PC-3 (cell line): ENCODE results near the gene RALGAPA1. TPM values are rescaled to one million over a fixed set of nuclear protein-coding genes. Genes with fewer than 3 reads are reported as not detected.

ENCODE experiments used
- ATAC-seq: fragments of 200-7000 bp; cut with Tn5 transposase; 2 replicates; pipeline ENCODE4 v1.9.1; 2020; ENCODE audit warnings: mild to moderate bottlenecking, moderate library complexity
- BruUV-seq: library from RNA; stranded (reverse); fragments of 400-500 nt; replicated peaks from 2 replicates; lab custom pipeline; 2021; lab: Mats Ljungman, UMichigan
- CTCF ChIA-PET: fragments of 300-600 bp; sonication (Branson Sonifier 250); formaldehyde crosslinking; loops from one replicate; lab custom pipeline; 2022; ENCODE audit warnings: antibody characterized with exemption; lab: Charles Lee
- POLR2A ChIA-PET: fragments of 300-600 bp; sonication (Branson Sonifier 250); formaldehyde crosslinking; loops from one replicate; lab custom pipeline; 2022; ENCODE audit warnings: antibody characterized with exemption; ENCODE audit not compliant: unreplicated experiment; lab: Charles Lee
- DNase-seq: peaks from one replicate; pipeline ENCODE4 v3.0.0-alpha.2; 2015
- H2AFZ ChIP-seq: fragments of 300-600 bp; sonication (generic); 2 replicates; pipeline ENCODE4 v1.6.0; 2016; ENCODE audit warnings: antibody characterized with exemption, low read length
- H3F3A ChIP-seq: fragments of 300-600 bp; sonication (generic); one replicate; pipeline ENCODE4 v1.6.0; 2017; ENCODE audit warnings: antibody characterized with exemption, low read length, control low read depth, mild to moderate bottlenecking; ENCODE audit not compliant: unreplicated experiment
- H3K27ac ChIP-seq: fragments of 300-600 bp; sonication (generic); 2 replicates; pipeline ENCODE4 v1.5.1; 2016; ENCODE audit warnings: mild to moderate bottlenecking, low read length
- H3K27me3 ChIP-seq: fragments of 300-600 bp; sonication (generic); 2 replicates; pipeline ENCODE4 v1.6.1; 2016; ENCODE audit warnings: low read length, mixed read lengths
- H3K36me3 ChIP-seq: fragments of 300-600 bp; sonication (generic); 2 replicates; pipeline ENCODE4 v1.6.1; 2016; ENCODE audit warnings: low read depth, mixed run types, low read length, mixed read lengths
- H3K4me1 ChIP-seq: fragments of 300-600 bp; sonication (generic); 2 replicates; pipeline ENCODE4 v1.5.1; 2016; ENCODE audit warnings: low read length; ENCODE audit not compliant: insufficient read depth
- H3K4me2 ChIP-seq: fragments of 300-600 bp; sonication (generic); 2 replicates; pipeline ENCODE4 v1.6.0; 2016; ENCODE audit warnings: low read length
- H3K4me3 ChIP-seq: fragments of 300-600 bp; sonication (generic); 2 replicates; pipeline ENCODE4 v1.5.1; 2016; ENCODE audit warnings: mild to moderate bottlenecking, low read length, mixed read lengths
- H3K79me2 ChIP-seq: fragments of 300-600 bp; sonication (generic); 2 replicates; pipeline ENCODE4 v1.6.1; 2017; ENCODE audit warnings: low read length, mixed read lengths
- H3K9ac ChIP-seq: fragments of 300-600 bp; sonication (generic); 2 replicates; pipeline ENCODE4 v1.6.0; 2016; ENCODE audit warnings: mild to moderate bottlenecking, low read length
- H3K9me2 ChIP-seq: fragments of 300-600 bp; sonication (generic); replicated peaks from 2 replicates; pipeline ENCODE4 v1.6.1; 2016; ENCODE audit warnings: mixed run types, low read length, mixed read lengths
- H3K9me3 ChIP-seq: fragments of 300-600 bp; sonication (generic); 2 replicates; pipeline ENCODE4 v1.6.1; 2016; ENCODE audit warnings: low read length, mixed read lengths
- H4K20me1 ChIP-seq: fragments of 300-600 bp; sonication (generic); 2 replicates; pipeline ENCODE4 v1.6.1; 2016; ENCODE audit warnings: low read length, mixed read lengths
- CTCF ChIP-seq: fragments of 300-600 bp; sonication (generic); conservative IDR thresholded peaks from 2 replicates; pipeline ENCODE4 v1.5.1; 2017; ENCODE audit warnings: antibody characterized with exemption, low read depth, mild to moderate bottlenecking, low read length
- EZH2 ChIP-seq: fragments of 300-600 bp; sonication (generic); IDR thresholded peaks from one replicate; pipeline ENCODE4 v1.6.1; 2017; ENCODE audit warnings: antibody characterized with exemption, mild to moderate bottlenecking, low read length; ENCODE audit not compliant: unreplicated experiment
- EZH2phosphoT487 ChIP-seq: fragments of 300-600 bp; sonication (generic); IDR thresholded peaks from 2 replicates; pipeline ENCODE4 v1.6.1; 2018; ENCODE audit warnings: mild to moderate bottlenecking, antibody characterized with exemption, low read length, borderline replicate concordance
- intact Hi-C: fragments of 100-400 bp; cut with micrococcal nuclease; formaldehyde crosslinking; loops from 2 replicates; pipeline ENCODE4 v1.9.0; 2023
- total RNA-seq: library from RNA; depleted of rRNA; stranded (reverse); fragments of >200 nt; gene quantifications from 2 replicates; pipeline ENCODE4 v1.2.3, GENCODE V29; 2014

The RALGAPA1 gene
- total RNA-seq, 1 experiment from 2014 or later: 20.3 TPM

DNA sequence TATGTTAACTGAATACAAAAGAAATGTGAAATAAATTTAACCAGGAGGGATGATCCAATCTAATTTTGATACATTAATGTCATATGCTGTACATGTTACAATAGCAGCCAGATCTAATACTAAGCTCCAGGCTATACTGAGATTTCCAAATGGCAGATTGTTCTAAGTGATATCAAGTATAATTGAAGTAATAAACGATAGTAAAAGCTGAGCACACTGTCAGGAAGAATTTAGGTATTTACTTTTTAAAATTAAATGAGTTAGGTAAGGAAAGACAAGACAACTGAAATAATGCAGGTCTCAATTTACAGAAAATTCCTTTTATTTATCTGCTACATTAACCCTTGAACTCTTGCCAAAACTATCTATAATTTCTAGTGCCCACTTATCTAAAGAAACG lies 235.2 kb downstream of the RALGAPA1 start:
- POLR2A ChIA-PET: no interaction called here
- Histone ChIP-seq H3K36me3 (no peaks in the 10 kb centered on the region), H2AFZ (no peak overlapping the region), H3K4me1 (no peaks in the 10 kb centered on the region), H3K79me2 (no peaks in the 10 kb centered on the region), H3K4me2 (no peak overlapping the region), H3K9me3 (no peaks in the 10 kb centered on the region), H4K20me1 (no peaks in the 10 kb centered on the region), H3K9me2 (no peaks in the 10 kb centered on the region), H3K9ac (no peak overlapping the region), H3K4me3 (no peak overlapping the region), H3F3A (no peaks in the 10 kb centered on the region), H3K27me3 (no peaks in the 10 kb centered on the region), H3K27ac (no peak overlapping the region)
- BruUV-seq: no TSS peak
- no peak for TF ChIP-seq CTCF
- intact Hi-C loops: no loop called here
- no peak for DNase-seq
- CTCF ChIA-PET: no interaction called here
- ATAC-seq: no peak

DNA sequence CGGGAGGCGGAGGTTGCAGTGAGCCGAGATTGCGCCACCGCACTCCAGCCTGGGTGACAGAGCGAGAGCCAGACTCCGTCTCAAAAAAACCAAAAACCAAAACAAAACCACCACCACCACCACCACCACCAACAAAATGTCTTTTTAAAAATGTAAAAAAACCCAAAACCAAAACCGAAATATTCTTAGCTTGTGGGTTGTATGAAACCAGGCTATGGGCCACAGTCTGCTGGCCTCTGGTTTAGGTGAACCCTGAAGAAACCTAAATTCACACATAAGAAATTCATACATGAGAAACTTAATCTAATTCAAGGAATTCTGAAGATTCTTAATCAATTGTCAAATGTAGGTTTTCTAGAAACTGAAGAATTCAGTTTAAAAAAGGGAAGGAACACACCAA lies 237.5 kb downstream of the RALGAPA1 start:
- Histone ChIP-seq H3K9ac (no peak overlapping the region), H3K4me3 (no peak overlapping the region), H4K20me1 (no peaks in the 10 kb centered on the region), H3K9me3 (no peaks in the 10 kb centered on the region), H3K36me3 (no peaks in the 10 kb centered on the region), H3K27ac (no peak overlapping the region), H2AFZ (no peak overlapping the region), H3K9me2 (no peaks in the 10 kb centered on the region), H3K27me3 (no peaks in the 10 kb centered on the region), H3K4me2 (no peak overlapping the region), H3K4me1 (no peaks in the 10 kb centered on the region), H3K79me2 (no peaks in the 10 kb centered on the region), H3F3A (no peaks in the 10 kb centered on the region)
- ChIA-PET CTCF (no interaction called here), POLR2A (no interaction called here)
- no peak for TF ChIP-seq CTCF
- no peak for TF ChIP-seq EZH2phosphoT487
- no peak for TF ChIP-seq EZH2
- DNase-seq (no peak), ATAC-seq (no peak)
- no TSS peak for BruUV-seq
- intact Hi-C loops: no loop called here

DNA sequence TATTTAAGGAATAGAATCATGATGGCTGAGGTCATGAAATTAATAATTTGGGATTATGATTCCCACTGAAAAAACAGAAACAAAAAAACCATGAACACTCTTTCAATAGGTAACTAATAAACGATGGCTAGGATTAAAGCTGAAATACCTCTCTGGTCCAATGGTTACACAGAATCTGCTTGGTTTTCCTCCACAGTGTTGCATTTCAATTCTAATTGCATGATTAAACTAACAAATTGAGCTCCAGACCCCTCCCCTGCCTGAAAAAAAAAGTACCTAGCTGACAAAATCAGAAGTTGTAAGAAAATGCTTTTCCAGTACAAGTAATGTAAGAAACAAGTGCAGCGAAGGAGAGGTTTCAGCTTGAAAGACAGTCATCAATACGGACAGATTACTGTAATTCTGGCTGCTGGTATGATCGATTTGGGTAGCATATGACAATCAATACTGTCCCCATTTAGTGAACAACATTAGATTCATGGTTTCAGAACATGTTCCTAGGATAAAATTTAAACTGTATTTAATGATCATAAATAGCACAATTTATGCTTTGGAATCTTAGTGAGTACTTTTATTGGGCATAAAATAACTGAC lies 243.1 kb downstream of the RALGAPA1 start:
- TF ChIP-seq EZH2 (no peak), CTCF (no peak), EZH2phosphoT487 (no peak)
- intact Hi-C loops: loop anchor here (10.0 kb wide), 1 partner anchor 119 kb away; no protein-coding TSS in a partner anchor
- Histone ChIP-seq H2AFZ (no peak overlapping the region), H3K27ac (no peak overlapping the region), H3K9me3 (no peaks in the 10 kb centered on the region), H3K4me1 (no peaks in the 10 kb centered on the region), H3K4me2 (no peak overlapping the region), H3K27me3 (no peaks in the 10 kb centered on the region), H3K36me3 (no peaks in the 10 kb centered on the region), H3F3A (no peaks in the 10 kb centered on the region), H3K9me2 (no peaks in the 10 kb centered on the region), H3K79me2 (no peaks in the 10 kb centered on the region), H4K20me1 (no peaks in the 10 kb centered on the region), H3K4me3 (no peak overlapping the region), H3K9ac (no peak overlapping the region)
- ATAC-seq (no peak), DNase-seq (no peak)
- ChIA-PET POLR2A (no interaction called here), CTCF (no interaction called here)
- no TSS peak for BruUV-seq
